IMR-90 (cell line): ENCODE data around the gene SLC22A5. TPM values are rescaled to one million over a fixed set of nuclear protein-coding genes. Genes with fewer than 3 reads are reported as not detected.

Experiments
- ATAC-seq: fragments of 200-7000 bp; cut with Tn5 transposase; 2 replicates; pipeline ENCODE4 v1.9.1; 2020; ENCODE audit warnings: low read depth, mild to moderate bottlenecking, moderate library complexity
- BruUV-seq: library from RNA; stranded (reverse); fragments of 400-500 nt; replicated peaks from 2 replicates; lab custom pipeline; 2021; lab: Mats Ljungman, UMichigan
- CTCF ChIA-PET: fragments of 300-600 bp; formaldehyde crosslinking; extraction: SDS; loops from one replicate; lab custom pipeline; 2021; ENCODE audit warnings: antibody characterized with exemption; lab: Yijun Ruan, JAX
- POLR2A ChIA-PET: fragments of 300-600 bp; sonication (Branson Sonifier 250); formaldehyde crosslinking; loops from one replicate; lab custom pipeline; 2022; ENCODE audit warnings: antibody characterized with exemption; ENCODE audit not compliant: unreplicated experiment; lab: Charles Lee
- DNase-seq: peaks from one replicate; pipeline ENCODE4 v3.0.0; 2013
- H2AFZ ChIP-seq: replicated peaks from 2 replicates; pipeline ENCODE3; 2013; ENCODE audit warnings: low read length, mild to moderate bottlenecking; ENCODE audit not compliant: poor library complexity
- H2AK5ac ChIP-seq: 2 replicates; pipeline ENCODE4 v1.6.1; 2013; ENCODE audit warnings: low read depth, low read length, inconsistent platforms
- H2AK9ac ChIP-seq: replicated peaks from 2 replicates; pipeline ENCODE3; 2013; ENCODE audit warnings: mild to moderate bottlenecking, low read depth, low read length, moderate library complexity; ENCODE audit not compliant: poor library complexity
- H2BK120ac ChIP-seq: 2 replicates; pipeline ENCODE4 v1.6.1; 2013; ENCODE audit warnings: low read depth, low read length, inconsistent platforms
- H2BK15ac ChIP-seq: 3 replicates; pipeline ENCODE4 v1.6.1; 2013; ENCODE audit warnings: low read depth, low read length, inconsistent platforms
- H2BK20ac ChIP-seq: 2 replicates; pipeline ENCODE4 v1.6.1; 2013; ENCODE audit warnings: low read depth, mild to moderate bottlenecking, inconsistent platforms, low read length, moderate library complexity
- H2BK5ac ChIP-seq: 2 replicates; pipeline ENCODE4 v1.6.1; 2013; ENCODE audit warnings: mild to moderate bottlenecking, low read depth, low read length, inconsistent platforms; ENCODE audit not compliant: poor library complexity, severe bottlenecking
- H3K14ac ChIP-seq: replicated peaks from 2 replicates; pipeline ENCODE4 v1.6.1; 2013; ENCODE audit warnings: low read depth, low read length, inconsistent platforms
- H3K18ac ChIP-seq: 2 replicates; pipeline ENCODE4 v1.6.1; 2013; ENCODE audit warnings: low read depth, low read length, control low read depth
- H3K23ac ChIP-seq: 2 replicates; pipeline ENCODE4 v1.6.1; 2013; ENCODE audit warnings: low read depth, low read length, inconsistent platforms
- H3K27ac ChIP-seq: 2 replicates; pipeline ENCODE4 v1.5.1; 2013; ENCODE audit warnings: mild to moderate bottlenecking, control low read depth, low read length; ENCODE audit not compliant: insufficient read depth
- H3K27me3 ChIP-seq: 2 replicates; pipeline ENCODE4 v1.6.1; 2013; ENCODE audit warnings: low read length; ENCODE audit not compliant: control insufficient read depth, insufficient read depth
- H3K36me3 ChIP-seq: 2 replicates; pipeline ENCODE4 v1.6.1; 2013; ENCODE audit warnings: low read length, mixed read lengths; ENCODE audit not compliant: control insufficient read depth, insufficient read depth
- H3K4ac ChIP-seq: 2 replicates; pipeline ENCODE4 v1.6.1; 2013; ENCODE audit warnings: low read depth, low read length, inconsistent platforms
- H3K4me1 ChIP-seq: 2 replicates; pipeline ENCODE4 v1.6.1; 2013; ENCODE audit warnings: low read length, mixed read lengths; ENCODE audit not compliant: control insufficient read depth, insufficient read depth
- H3K4me2 ChIP-seq: 2 replicates; pipeline ENCODE4 v1.6.1; 2013; ENCODE audit warnings: low read depth, mild to moderate bottlenecking, control low read depth, low read length, moderate library complexity
- H3K4me3 ChIP-seq: 2 replicates; pipeline ENCODE4 v1.5.1; 2013; ENCODE audit warnings: low read depth, mild to moderate bottlenecking, control low read depth, low read length, moderate library complexity; ENCODE audit not compliant: insufficient read depth
- H3K56ac ChIP-seq: 2 replicates; pipeline ENCODE4 v1.6.1; 2013; ENCODE audit warnings: low read length, inconsistent platforms; ENCODE audit not compliant: insufficient read depth; ENCODE audit errors: extremely low read depth
- H3K79me1 ChIP-seq, 2 experiments: 2 replicates each; pipeline ENCODE4 v1.6.1; 2013; ENCODE audit warnings: low read length in 2 of 2, inconsistent platforms in 1 of 2, low read depth in 1 of 2
- H3K9ac ChIP-seq: 2 replicates; pipeline ENCODE4 v1.6.1; 2013; ENCODE audit warnings: low read depth, low read length, control low read depth
- H3K9me1 ChIP-seq: 2 replicates; pipeline ENCODE4 v1.6.1; 2013; ENCODE audit warnings: low read length, inconsistent platforms; ENCODE audit not compliant: insufficient read depth
- H3K9me3 ChIP-seq: 2 replicates; pipeline ENCODE4 v1.6.1; 2013; ENCODE audit warnings: low read length; ENCODE audit not compliant: control insufficient read depth, insufficient read depth
- H4K20me1 ChIP-seq: 2 replicates; pipeline ENCODE4 v1.6.1; 2013; ENCODE audit warnings: low read length, inconsistent platforms; ENCODE audit not compliant: insufficient read depth
- H4K5ac ChIP-seq: 2 replicates; pipeline ENCODE4 v1.6.1; 2013; ENCODE audit warnings: mild to moderate bottlenecking, low read depth, low read length, control low read depth
- H4K8ac ChIP-seq, 2 experiments: 2 replicates each; pipeline ENCODE4 v1.6.1; 2013; ENCODE audit warnings: low read depth in 2 of 2, low read length in 2 of 2, control low read depth in 1 of 2, inconsistent platforms in 1 of 2
- H4K91ac ChIP-seq: 2 replicates; pipeline ENCODE4 v1.6.1; 2013; ENCODE audit warnings: low read depth, low read length, inconsistent platforms; ENCODE audit not compliant: insufficient read depth
- BHLHE40 ChIP-seq: fragments of 150-350 bp; IDR thresholded peaks from 2 replicates; pipeline ENCODE4 v1.6.1; 2016; ENCODE audit warnings: mild to moderate bottlenecking, low read depth, low read length
- CEBPB ChIP-seq: IDR thresholded peaks from 2 replicates; pipeline ENCODE4 v1.6.1; 2012; ENCODE audit warnings: low read depth, low read length, improper control_type of control experiment
- CHD1 ChIP-seq: IDR thresholded peaks from 2 replicates; pipeline ENCODE4 v1.6.1; 2012; ENCODE audit warnings: low read depth, low read length, improper control_type of control experiment
- CTCF ChIP-seq: conservative IDR thresholded peaks from 2 replicates; pipeline ENCODE4 v1.5.1; 2012; ENCODE audit warnings: mild to moderate bottlenecking, low read depth, low read length, improper control_type of control experiment
- ELK1 ChIP-seq: fragments of 150-350 bp; IDR thresholded peaks from 2 replicates; pipeline ENCODE4 v1.6.1; 2016; ENCODE audit warnings: low read depth, mild to moderate bottlenecking, low read length, moderate library complexity, borderline replicate concordance
- MAFK ChIP-seq: IDR thresholded peaks from 2 replicates; pipeline ENCODE4 v1.6.1; 2012; ENCODE audit warnings: low read depth, low read length, improper control_type of control experiment
- MAZ ChIP-seq: IDR thresholded peaks from 2 replicates; pipeline ENCODE4 v1.6.1; 2012; ENCODE audit warnings: low read depth, mild to moderate bottlenecking, low read length, improper control_type of control experiment, moderate library complexity, borderline replicate concordance
- MXI1 ChIP-seq: IDR thresholded peaks from 2 replicates; pipeline ENCODE4 v1.6.1; 2012; ENCODE audit warnings: low read depth, mild to moderate bottlenecking, low read length, moderate library complexity, borderline replicate concordance
- NFE2L2 ChIP-seq: fragments of 150-350 bp; IDR thresholded peaks from 2 replicates; pipeline ENCODE4 v1.6.1; 2016; ENCODE audit warnings: low read depth, mild to moderate bottlenecking, low read length
- POLR2A ChIP-seq: IDR thresholded peaks from 2 replicates; pipeline ENCODE4 v1.6.1; 2012; ENCODE audit warnings: mild to moderate bottlenecking, low read depth, low read length
- RAD21 ChIP-seq: IDR thresholded peaks from 2 replicates; pipeline ENCODE4 v1.6.1; 2012; ENCODE audit warnings: low read length, improper control_type of control experiment
- RCOR1 ChIP-seq: IDR thresholded peaks from 2 replicates; pipeline ENCODE4 v1.6.1; 2012; ENCODE audit warnings: mild to moderate bottlenecking, low read length, improper control_type of control experiment; ENCODE audit not compliant: insufficient replicate concordance
- SMC3 ChIP-seq: fragments of 150-350 bp; IDR thresholded peaks from 2 replicates; pipeline ENCODE4 v1.6.1; 2016; ENCODE audit warnings: low read depth, mild to moderate bottlenecking, antibody characterized with exemption, low read length, moderate library complexity
- USF2 ChIP-seq: fragments of 150-350 bp; IDR thresholded peaks from 2 replicates; pipeline ENCODE4 v1.6.1; 2017; ENCODE audit warnings: mild to moderate bottlenecking, antibody characterized with exemption, low read length, low read depth
- WGBS, 2 experiments: methylation state at CpG; one replicate each; pipeline versions ENCODE4 v1.1.5 to v1.1.7; 2013; ENCODE audit warnings: missing lambda C conversion rate in 2 of 2; ENCODE audit not compliant: insufficient read length in 1 of 2; ENCODE audit errors: extremely low coverage in 2 of 2; 5-methylcytosine and 5-hydroxymethylcytosine counted together
- dilution Hi-C: fragments of 300-500 bp; cut with HindIII; formaldehyde crosslinking; loops from one replicate; pipeline ENCODE4 v1.14.3; 2018; ENCODE audit warnings: low sequenced_read_pairs; ENCODE audit not compliant: unreplicated experiment
- in situ Hi-C: fragments of 300-500 bp; cut with MboI; formaldehyde crosslinking; loops from 3 replicates; pipeline ENCODE4 v1.14.3; 2019; ENCODE audit warnings: low sequenced_read_pairs, inconsistent platforms, mixed read lengths
- intact Hi-C: fragments of 100-400 bp; cut with micrococcal nuclease; formaldehyde crosslinking; loops from 2 replicates; pipeline ENCODE4 v1.10.0; 2022
- polyA plus RNA-seq, 3 experiments: library from polyadenylated mRNA; depleted of rRNA; stranded (reverse); fragments of >200 nt; gene quantifications; 2 replicates each; pipeline ENCODE4 v1.2.3, GENCODE V29; 2012; ENCODE audit warnings: low replicate concordance in 1 of 3
- total RNA-seq: library from RNA; depleted of rRNA; stranded (reverse); fragments of >200 nt; gene quantifications from 2 replicates; pipeline ENCODE4 v1.2.3, GENCODE V29; 2012

The SLC22A5 gene
- total and polyA plus RNA-seq, 2 of the 4 experiments (the other 2 are of a cell fraction), result 6.1 to 7.1 TPM

- no peak overlapping the region for H3K14ac ChIP-seq
- no peak overlapping the region for H2BK20ac ChIP-seq
- H3K9me3 ChIP-seq, result no peaks in the 10 kb centered on the region
- H3K9me1 ChIP-seq, result no peaks in the 10 kb centered on the region
- H3K4me2 ChIP-seq, result no peak overlapping the region
- H3K23ac ChIP-seq, result no peak overlapping the region
- no peak overlapping the region for H2AK9ac ChIP-seq
- no peak overlapping the region for H3K27ac ChIP-seq
- no peak overlapping the region for H4K91ac ChIP-seq
- no CpG with 5 or more reads among the region's 1 CpG for WGBS, 2 experiments
- peaks cover 6% of the 10 kb centered on the region for H3K27me3 ChIP-seq
- H3K9ac ChIP-seq, result no peak overlapping the region
- no peak overlapping the region for H3K4me3 ChIP-seq
- no peak overlapping the region for H3K56ac ChIP-seq
- no TSS peak for BruUV-seq
- DNase-seq (no peak), ATAC-seq (no peak)
- H3K4ac ChIP-seq, result no peak overlapping the region
- peaks cover 4% of the 10 kb centered on the region; the same call in 1 of the 2 replicates for H3K36me3 ChIP-seq
- H3K4me1 ChIP-seq, result no peaks in the 10 kb centered on the region
- POLR2A ChIA-PET, result no interaction called here
- intact Hi-C loops, result no loop called here
- no peak overlapping the region for H2BK5ac ChIP-seq
- H2BK15ac ChIP-seq, result no peak overlapping the region
- CTCF ChIA-PET, result no interaction called here
- H2AK5ac ChIP-seq, result no peak overlapping the region
- in situ Hi-C loops, result no loop called here
- H4K20me1 ChIP-seq, result no peaks in the 10 kb centered on the region
- no peak overlapping the region for H2AFZ ChIP-seq
- TF ChIP-seq CEBPB (no peak), MXI1 (no peak), USF2 (no peak), MAZ (no peak), SMC3 (no peak), ELK1 (no peak), NFE2L2 (no peak), RAD21 (no peak), BHLHE40 (no peak), RCOR1 (no peak), CHD1 (no peak), CTCF (no peak), POLR2A (no peak), MAFK (no peak)
- no peak overlapping the region for H3K18ac ChIP-seq
- H2BK120ac ChIP-seq, result no peak overlapping the region
- H4K8ac ChIP-seq, result no peak overlapping the region
- H3K79me1 ChIP-seq, result no peaks in the 10 kb centered on the region
- H4K5ac ChIP-seq, result no peak overlapping the region
- dilution Hi-C loops, result no loop called here
Measured at GRCh38 chr5:132396589-132397031, 27.1 kb downstream of the SLC22A5 start.
